Coronary artery (tissue), 2 donors: Measurements from ENCODE around the gene LUC7L2.
"Not testable (repeated sequence)": the region's sequence is repeated elsewhere in the genome, so short reads cannot be mapped to it uniquely, and the experiment has no call there.

Experiments
- DNase-seq: peaks from one replicate; pipeline ENCODE4 v3.0.0-alpha.2; 2017; ENCODE audit warnings: low spot score
- H3K27ac ChIP-seq, 2 donors: fragments of 200-600 bp; sonication (generic); one replicate each; pipeline ENCODE4 v1.5.1; 2016 to 2019
- H3K4me3 ChIP-seq: fragments of 200-600 bp; sonication (generic); 2 replicates; pipeline ENCODE4 v1.5.1; 2016; ENCODE audit warnings: mild to moderate bottlenecking, moderate library complexity
- TF ChIP-seq, protein P1 (sequence below): fragments of 200-600 bp; sonication (generic); IDR thresholded peaks from one replicate; pipeline ENCODE4 v1.5.1; 2019; ENCODE audit warnings: antibody characterized with exemption

Gene LUC7L2

DNA sequence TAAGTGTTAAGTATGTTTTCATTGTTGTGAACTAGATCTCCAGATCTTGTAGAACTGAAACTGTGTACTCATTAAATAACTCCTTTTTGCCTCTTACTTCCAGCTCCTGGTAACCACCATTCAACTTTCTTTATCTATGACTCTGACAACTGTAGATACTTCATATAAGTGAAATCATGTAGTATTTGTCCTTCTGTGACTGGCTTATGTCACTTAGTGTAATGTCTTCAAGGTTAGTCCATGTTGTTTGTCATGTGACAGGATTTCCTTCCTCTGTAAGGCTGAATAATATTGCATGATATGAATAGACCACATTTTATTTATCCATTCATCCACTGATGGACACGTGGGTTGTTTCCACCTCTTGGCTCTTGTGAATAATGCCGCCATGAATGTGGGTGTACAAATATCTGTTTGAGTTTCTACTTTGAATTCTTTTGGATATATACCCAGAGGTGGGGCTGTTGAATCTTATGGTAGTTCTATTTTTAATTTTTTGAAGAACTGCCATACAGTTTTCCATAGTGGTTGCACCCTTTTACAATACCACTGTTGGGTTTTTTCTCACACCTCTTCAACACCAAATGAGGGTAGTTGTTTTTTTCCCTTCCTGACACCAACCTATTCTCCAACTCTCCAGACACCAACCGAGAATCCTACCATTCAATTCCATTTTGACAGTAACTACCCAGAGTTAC is 29.2 kb upstream of the LUC7L2 start:
- H3K27ac ChIP-seq: no peak overlapping the region

DNA sequence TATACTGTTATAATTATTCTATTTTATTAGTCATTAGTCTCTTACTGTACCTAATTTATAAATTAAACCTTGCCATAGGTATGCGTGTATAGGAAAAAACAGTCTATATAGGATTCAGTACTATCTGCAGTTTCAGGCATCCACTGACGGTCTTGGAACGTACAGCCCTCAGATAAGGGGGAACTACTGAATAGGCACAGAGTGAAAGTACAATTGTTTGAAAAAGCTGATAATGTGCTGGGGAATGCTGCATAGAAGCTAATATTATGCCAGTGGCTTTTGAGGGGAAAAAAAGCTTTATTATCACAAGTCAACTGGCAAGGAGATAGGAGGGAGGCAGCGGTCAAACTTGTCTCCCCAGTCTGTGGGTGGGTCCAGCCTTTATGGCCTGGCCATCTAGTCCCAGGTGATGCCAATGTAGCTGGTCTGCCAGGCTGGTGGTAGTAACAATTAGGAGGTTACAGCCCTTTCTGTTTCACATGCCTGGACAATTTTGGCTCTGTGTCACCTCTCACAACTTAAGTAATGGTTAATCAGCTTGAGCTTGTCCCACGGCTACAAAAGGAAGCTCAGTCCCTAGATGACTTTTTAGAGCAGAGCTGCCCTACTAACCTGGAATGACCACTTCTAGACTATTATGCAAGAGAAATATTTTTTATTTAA is 26.9 kb upstream of the LUC7L2 start:
- TF ChIP-seq, protein P1, sequence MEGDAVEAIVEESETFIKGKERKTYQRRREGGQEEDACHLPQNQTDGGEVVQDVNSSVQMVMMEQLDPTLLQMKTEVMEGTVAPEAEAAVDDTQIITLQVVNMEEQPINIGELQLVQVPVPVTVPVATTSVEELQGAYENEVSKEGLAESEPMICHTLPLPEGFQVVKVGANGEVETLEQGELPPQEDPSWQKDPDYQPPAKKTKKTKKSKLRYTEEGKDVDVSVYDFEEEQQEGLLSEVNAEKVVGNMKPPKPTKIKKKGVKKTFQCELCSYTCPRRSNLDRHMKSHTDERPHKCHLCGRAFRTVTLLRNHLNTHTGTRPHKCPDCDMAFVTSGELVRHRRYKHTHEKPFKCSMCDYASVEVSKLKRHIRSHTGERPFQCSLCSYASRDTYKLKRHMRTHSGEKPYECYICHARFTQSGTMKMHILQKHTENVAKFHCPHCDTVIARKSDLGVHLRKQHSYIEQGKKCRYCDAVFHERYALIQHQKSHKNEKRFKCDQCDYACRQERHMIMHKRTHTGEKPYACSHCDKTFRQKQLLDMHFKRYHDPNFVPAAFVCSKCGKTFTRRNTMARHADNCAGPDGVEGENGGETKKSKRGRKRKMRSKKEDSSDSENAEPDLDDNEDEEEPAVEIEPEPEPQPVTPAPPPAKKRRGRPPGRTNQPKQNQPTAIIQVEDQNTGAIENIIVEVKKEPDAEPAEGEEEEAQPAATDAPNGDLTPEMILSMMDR: no peak
- DNase-seq: no peak
- no peak overlapping the region for H3K27ac ChIP-seq
- H3K4me3 ChIP-seq: no peak overlapping the region

More for the DNA sequence above, 29.2 kb upstream of the LUC7L2 start:
- no peak overlapping the region for H3K4me3 ChIP-seq
- TF ChIP-seq, protein P1: no peak
- no peak for DNase-seq

DNA sequence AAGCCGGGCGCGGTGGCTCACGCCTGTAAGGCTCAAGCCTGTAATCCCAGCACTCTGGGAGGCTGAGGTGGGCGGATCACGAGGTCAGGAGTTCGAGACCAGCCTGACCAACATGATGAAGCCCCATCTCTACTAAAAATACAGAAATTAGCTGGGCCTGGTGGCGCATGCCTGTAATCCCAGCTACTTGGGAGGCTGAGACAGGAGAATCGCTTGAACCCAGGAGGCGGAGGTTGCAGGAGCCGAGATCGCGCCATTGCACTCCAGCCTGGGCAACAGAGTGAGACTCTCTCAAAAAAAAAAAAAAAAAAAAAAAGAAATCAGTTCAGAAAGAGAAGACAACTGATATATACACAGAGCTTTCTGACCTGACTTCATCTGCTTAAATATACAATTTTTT is 26.3 kb upstream of the LUC7L2 start:
- H3K27ac ChIP-seq, H3K4me3 ChIP-seq: not testable (repeated sequence)

DNA sequence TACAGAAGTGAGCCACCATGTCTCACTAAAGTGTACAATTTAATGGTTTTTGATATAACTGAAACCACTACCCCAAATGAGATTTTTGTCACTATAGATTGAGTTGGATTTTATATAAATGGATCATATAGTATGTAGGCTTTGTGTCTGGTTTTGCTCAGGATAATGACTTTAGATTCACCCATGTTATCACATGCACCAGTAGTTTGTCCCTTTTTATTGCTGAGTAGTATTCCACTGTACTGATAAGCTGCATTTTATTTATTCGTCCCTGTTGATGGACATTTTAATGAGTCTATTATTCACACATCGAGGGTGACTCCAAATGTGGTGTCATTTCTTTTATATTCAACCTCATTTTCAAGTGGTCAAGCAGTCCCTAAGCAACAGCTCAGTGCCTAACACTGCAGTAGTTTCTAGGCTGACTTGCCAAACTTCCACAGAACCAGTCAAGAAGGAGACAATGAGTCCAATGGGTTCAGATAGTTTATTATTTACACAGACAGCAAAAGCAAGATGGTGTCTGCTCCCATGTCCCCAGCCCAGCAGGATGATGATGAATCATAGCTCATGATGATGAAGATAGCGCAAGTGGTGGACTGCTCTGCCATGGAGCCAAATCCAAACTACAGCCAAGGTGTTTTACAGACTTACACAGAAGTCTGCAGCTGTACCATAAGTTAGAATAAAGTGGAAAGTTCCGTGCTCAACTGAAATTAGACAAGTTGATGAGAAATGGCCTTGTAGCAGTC is 25.1 kb upstream of the LUC7L2 start:
- TF ChIP-seq, protein P1: no peak
- no peak overlapping the region for H3K27ac ChIP-seq
- DNase-seq: no peak
- H3K4me3 ChIP-seq: no peak overlapping the region

More for the DNA sequence above, 26.3 kb upstream of the LUC7L2 start:
- DNase-seq: not testable (repeated sequence)

GRCh38 chr7:139339025-139339424 is 20.7 kb upstream of the LUC7L2 start:
- no peak overlapping the region for H3K4me3 ChIP-seq
- H3K27ac ChIP-seq: no peak overlapping the region

GRCh38 chr7:139339698-139340036 is 20.0 kb upstream of the LUC7L2 start:
- DNase-seq: no peak
- H3K4me3 ChIP-seq: peak overlapping the region; percentile 97
- peak overlapping the region; percentile 99 to 100 for H3K27ac ChIP-seq
- TF ChIP-seq, protein P1: no peak

More at GRCh38 chr7:139339025-139339424, 20.7 kb upstream of the LUC7L2 start:
- TF ChIP-seq, protein P1: no peak
- no peak for DNase-seq

DNA sequence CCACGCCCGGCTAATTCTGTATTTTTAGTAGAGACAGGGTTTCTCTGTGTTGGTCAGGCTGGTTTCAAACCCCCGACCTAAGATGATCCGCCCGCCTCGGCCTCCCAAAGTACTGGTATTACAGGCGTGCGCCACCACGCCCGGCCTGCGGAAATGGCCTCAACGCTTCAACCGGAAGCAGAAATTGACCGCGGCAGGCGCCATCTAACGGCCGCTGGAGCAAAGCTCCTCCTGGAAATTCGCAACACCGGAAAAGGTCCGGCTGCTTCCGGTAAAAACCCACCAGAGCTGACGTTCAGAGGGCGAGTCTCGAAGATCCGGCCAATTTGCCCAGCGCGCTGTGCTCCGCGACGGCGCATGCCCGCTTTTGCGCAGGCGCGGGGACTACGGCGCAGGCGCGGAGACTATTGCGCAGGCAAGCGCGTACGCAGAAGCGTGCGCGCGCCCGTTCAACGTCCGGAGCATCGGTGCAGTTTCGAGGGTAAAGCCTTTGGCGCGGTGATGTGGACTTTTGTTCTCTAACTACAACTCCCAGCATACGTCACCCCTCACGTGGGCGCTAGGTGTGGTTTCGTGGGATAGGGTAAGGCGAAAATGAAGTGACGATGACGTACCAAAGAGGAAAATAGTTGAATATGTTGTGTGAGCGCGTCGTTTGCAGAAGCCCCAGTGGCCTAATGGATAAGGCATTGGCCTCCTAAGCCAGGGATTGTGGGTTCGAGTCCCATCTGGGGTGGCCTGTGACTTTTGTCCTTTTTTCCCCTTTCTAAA is 19.5 kb upstream of the LUC7L2 start:
- H3K4me3 ChIP-seq: peak overlapping the region; percentile 97
- TF ChIP-seq, protein P1: no peak
- peak overlapping the region; percentile 99 to 100 for H3K27ac ChIP-seq
- DNase-seq: peak; percentile 99
